ENCODE results near the gene VRK1.
"Not testable (repeated sequence)": the region's sequence is repeated elsewhere in the genome, so short reads cannot be mapped to it uniquely, and the experiment has no call there.

VRK1 gene
- 64.6 to 76.5 reads per million in 2 donors for total RNA-seq

DNA sequence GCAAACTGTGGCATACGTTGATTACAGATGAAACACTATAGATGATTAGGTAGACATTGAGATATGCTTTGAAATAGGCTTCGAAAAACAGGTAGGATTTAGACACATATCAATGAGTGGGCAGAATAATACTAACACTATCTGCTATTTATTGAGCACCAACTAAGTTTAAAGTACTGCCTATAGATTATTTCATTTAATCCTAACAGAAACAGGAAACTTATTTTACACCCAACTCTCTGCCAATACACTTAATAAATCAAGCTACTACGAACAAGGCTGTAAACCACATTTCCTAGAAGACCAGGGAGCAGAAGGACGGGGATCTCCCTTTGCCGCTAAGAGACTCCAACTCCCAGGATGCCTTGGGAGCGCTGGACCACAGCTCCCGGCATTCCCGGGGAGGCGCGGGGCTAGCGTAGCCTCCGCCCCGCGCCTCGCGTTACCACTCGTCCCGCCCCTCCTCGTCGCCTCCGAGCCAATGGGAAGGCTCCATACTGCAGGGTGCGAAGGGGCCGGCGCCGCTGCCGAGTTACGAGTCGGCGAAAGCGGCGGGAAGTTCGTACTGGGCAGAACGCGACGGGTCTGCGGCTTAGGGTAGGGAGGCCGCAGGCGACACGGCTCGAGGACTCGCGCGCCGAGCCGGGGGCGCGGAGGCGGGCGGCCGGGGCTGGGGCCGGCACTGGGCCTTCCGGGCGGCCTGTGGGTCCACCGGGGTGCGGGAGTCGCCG lies at the start of gene VRK1:
TSS of gene VRK1 (plus strand) at position 532 of the 731 bp plus-strand sequence. CDS start 36,090 bp downstream, outside the sequence.
- DNase-seq = peak; percentile 86

DNA sequence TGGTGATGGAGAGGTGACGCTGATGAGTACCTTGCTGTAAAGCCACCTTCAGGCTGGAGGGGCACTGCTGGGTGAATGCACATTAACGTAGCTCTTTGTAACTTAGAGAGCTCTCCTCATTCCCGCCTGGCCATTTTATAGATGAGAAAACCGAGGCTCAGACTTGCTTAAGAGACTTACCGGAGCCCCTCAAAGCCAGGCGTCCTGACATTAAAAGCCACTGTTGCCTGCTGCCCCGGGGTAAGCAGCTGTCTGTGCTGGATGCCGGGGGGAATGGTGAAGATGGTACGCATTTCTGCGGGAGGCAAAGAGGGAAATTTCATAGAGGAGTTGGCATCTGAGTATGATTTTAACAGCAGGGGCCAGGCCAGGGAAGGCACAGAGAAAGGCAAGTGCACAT lies 49.6 kb upstream of the VRK1 start:
- no peak for DNase-seq

- DNase-seq = no peak
Measured at GRCh38 chr14:96748362-96748761, 48.8 kb upstream of the VRK1 start.

- no peak for DNase-seq
Measured at GRCh38 chr14:96751505-96751904, 45.7 kb upstream of the VRK1 start.

- DNase-seq = no peak
Measured at GRCh38 chr14:96752125-96752524, 45.1 kb upstream of the VRK1 start.

GRCh38 chr14:96752594-96752993 lies 44.6 kb upstream of the VRK1 start:
- no peak for DNase-seq

- no peak for DNase-seq
Measured at GRCh38 chr14:96754162-96754844, 42.9 kb upstream of the VRK1 start.

DNA sequence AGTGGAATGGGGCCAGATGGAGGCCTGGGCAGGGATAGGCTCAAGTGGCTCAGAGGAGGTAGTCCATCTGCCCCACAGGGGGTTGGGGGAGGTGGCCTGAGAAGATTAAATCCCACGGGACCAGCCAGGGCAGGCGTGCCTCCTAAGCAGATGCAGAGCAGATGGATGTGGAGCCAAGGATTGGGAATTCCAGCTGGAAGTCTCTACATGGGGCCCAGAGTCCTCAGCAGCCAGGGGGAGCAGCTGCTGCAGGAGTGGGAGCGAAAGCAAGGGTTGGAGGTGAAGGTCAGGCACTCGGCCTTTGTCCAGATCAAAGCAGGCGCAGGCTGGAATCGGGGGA lies 42.4 kb upstream of the VRK1 start:
- DNase-seq = no peak

DNA sequence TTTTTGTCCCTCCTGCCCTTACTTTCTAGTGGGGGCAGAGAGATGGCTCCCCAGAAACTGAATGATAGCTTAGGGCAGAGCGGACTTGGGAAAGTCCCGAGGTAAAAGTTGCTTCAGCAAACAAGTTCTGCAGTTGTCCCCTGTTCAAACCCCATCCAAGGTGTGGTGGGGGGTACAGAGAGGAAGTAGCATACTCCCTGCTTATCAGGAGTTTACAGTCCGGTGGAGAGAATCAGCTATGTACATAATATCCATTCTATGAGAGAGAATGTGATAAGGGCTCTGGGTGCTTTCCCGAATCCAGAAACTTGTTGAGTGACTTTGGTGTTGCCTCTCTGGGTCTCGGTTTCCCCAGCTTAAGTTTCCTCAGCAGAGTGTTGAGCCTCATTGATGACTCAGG lies 40.4 kb upstream of the VRK1 start:
- DNase-seq = no peak

DNA sequence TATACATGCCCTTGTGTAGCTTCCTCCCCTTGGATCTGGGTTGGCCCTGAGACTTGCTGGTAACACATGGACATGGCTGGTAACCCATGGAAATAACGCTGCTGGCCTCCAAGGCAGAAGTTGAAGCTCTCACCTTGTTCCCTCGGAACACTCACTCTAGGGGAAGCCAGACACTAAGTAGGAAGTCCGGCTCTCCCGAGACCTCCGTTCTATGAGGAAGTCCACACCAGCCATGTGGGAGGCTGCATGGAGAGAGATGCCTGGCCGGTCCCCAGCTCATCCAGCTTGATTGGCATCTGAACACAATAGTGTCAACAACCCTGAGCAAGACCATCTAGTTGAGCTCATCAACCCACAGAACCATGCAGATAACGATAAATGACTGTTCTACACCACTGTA lies 39.7 kb upstream of the VRK1 start:
- no peak for DNase-seq

GRCh38 chr14:96761066-96761465 lies 36.1 kb upstream of the VRK1 start:
- no peak for DNase-seq

DNA sequence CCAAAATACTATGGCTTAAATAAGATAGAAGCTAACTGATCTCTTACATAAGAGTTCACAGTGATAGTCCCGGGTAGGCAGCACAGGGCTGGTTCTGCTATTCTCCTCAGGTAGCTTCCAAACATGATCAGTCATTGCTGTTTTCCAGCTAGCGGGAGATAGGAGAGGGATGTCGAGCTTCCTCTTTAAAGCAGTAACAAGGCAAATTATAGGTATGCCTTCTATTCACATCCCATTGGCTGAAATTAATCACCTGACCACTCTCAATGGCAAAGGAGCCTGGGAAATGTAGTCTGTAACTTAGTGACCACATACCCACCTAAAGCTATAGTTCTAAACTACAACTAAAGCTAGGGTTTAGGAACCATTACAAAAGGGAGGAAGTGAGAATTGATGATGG lies 34.5 kb upstream of the VRK1 start:
- no peak for DNase-seq

DNA sequence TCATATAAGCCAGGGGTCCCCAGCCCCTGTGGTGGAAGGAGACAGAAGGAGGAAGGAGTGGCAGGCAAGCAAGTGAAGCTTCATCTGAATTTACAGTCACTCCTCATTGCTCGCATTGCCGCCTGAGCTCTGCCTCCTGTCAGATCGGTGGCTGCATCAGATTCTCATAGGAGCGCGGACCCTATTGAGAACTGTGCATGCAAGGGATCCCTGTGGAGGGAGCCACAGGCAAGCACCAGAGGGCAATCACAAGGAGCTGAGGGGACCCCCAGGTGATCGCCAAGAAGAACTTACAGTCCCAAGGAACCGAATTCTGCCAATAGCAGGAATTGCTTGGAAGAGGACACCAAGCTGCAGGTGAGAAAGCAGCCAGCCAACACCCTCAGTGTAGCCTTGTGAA lies 33.2 kb upstream of the VRK1 start:
- no peak for DNase-seq

GRCh38 chr14:96765205-96765604 lies 32.0 kb upstream of the VRK1 start:
- DNase-seq = not testable (repeated sequence)

GRCh38 chr14:96772929-96773328 lies 24.3 kb upstream of the VRK1 start:
- no peak for DNase-seq

GRCh38 chr14:96776791-96777190 lies 20.4 kb upstream of the VRK1 start:
- DNase-seq = no peak

DNA sequence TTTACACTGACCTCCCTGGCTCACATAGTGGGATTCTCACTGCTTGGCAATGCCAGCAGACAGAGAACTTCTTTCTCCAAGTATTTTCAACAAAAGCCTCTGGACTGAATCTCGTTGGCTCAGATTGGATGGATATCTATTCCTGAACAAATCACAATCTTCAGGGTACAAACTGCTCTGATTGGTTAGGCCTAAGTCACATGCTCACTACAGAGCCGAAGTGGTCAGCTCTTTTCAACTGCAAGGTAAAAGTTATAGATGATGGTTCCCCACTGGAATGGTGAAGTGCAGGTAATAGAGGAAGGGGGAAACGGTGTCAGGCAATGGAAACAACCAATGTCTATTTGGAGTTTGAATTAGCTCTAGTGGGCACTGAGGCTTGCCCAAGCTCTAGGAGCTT lies 16.7 kb upstream of the VRK1 start:
- DNase-seq = no peak

- DNase-seq = no peak
Measured at GRCh38 chr14:96781371-96781770, 15.8 kb upstream of the VRK1 start.

- DNase-seq = no peak
Measured at GRCh38 chr14:96782436-96782835, 14.7 kb upstream of the VRK1 start.

DNA sequence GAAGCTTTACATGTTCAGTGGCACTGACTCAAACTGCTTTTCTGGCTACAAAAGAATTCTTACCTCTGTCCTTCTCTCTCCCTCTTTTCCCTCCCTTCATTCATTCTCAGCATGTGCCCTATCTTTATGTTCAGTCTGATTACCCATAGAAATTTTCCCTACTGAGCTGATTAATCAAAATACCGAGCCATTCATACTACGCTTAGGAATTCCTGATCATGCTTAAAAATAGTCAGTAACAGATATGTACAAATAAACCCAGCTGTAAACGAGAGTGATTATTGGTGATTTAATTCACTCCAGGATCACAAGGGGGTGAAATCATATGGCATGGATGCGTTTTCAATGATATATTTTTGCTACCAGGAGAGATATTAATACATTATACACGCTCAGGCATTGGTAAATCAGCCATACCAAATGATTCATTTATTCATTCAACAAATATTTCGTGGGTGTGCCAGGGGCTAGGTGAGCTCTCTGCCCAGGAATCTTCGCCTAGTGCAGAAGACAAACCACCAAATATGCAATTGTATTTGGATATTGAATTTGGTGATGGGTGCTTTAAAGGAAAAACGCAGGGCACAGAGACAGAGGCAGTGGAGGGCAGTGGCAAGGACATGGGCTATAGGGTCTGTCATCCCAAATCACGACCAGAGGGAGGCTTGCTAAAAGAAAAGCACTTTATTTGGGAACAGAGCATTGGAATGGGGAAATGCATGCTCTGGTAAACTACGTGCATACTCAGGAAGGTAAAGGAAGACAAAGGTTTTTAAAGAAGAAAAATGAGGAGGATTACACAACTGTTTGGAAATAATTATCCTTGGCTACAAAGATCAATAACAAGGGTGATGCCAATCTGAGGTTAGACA lies 13.9 kb upstream of the VRK1 start:
- DNase-seq = no peak

DNA sequence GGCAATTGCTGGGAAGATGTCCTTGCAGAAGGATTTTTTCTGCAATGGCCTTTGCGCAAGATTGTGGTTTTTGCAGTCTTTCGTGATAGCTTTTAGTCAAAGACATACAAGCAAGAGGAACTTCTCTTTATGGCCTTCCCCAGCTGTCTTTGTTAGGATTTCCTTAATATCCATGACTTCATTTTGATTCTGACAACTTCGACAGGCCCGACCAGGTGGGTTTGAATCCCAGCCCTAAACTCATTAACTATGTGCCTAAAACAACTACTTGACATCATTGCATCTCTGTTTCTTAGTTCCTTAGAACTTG lies 13.3 kb upstream of the VRK1 start:
- DNase-seq = no peak

GRCh38 chr14:96790186-96790585 lies 7.0 kb upstream of the VRK1 start:
- no peak for DNase-seq

DNA sequence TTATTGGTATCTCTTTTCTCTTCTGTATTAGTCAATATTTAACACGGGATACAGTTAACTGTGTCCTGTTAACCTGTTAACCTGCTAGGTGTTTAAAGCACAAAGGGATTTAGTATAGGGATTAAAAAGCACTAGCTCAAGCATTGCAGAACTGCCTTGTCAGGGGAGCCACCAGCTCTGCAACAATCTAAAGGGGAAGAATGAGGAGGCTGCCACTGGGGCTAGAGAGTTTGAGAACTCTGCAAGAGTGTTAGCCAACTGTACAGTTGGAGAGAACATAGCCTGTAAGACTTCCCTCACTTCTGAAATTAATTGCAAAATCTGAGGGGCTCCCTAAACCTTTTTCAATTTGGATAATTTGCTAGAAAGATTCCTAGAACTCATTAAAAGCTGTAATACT lies 6.5 kb upstream of the VRK1 start:
- DNase-seq = no peak

- no peak for DNase-seq
Measured at GRCh38 chr14:96792003-96792402, 5.2 kb upstream of the VRK1 start.

Measured in activated gamma-delta T cell (primary cell).